Body of pancreas (tissue), 4 donors: ENCODE measurements around the gene GNG12. TPM values are rescaled to one million over a fixed set of nuclear protein-coding genes. Genes with fewer than 3 reads are reported as not detected.

Experiments
- ATAC-seq: fragments of 150-250 bp; one replicate; pipeline ENCODE4 v1.9.1; 2016
- DNase-seq, 4 donors: peaks; one replicate each; pipeline ENCODE4 v3.0.0-alpha.2; 2019
- H3K27ac ChIP-seq, 4 donors: fragments of 200-600 bp; sonication (generic); 1 replicate in 3 of 4; 2 replicates in 1 of 4; pipeline versions ENCODE4 v1.5.1 to v1.6.1; 2016 to 2019; ENCODE audit warnings: mild to moderate bottlenecking in 1 of 4, mixed read lengths in 1 of 4, moderate library complexity in 1 of 4
- H3K27me3 ChIP-seq, 2 donors: fragments of 200-600 bp; sonication (generic); one replicate each; pipeline ENCODE4 v1.6.0; 2016; ENCODE audit warnings: mild to moderate bottlenecking in 1 of 2
- H3K36me3 ChIP-seq, 2 donors: fragments of 200-600 bp; sonication (generic); replicated peaks in 1 of 2; 2 replicates each; pipeline ENCODE4 v1.5.1; 2016; ENCODE audit warnings: low read depth in 2 of 2; ENCODE audit not compliant: insufficient read depth in 1 of 2
- H3K4me1 ChIP-seq: fragments of 200-600 bp; sonication (generic); one replicate; pipeline ENCODE4 v1.6.0; 2016
- H3K4me3 ChIP-seq, 2 donors: fragments of 200-600 bp; sonication (generic); 1 replicate in 1 of 2; 2 replicates in 1 of 2; pipeline ENCODE4 v1.5.1; 2016 to 2019
- H3K9me3 ChIP-seq, 3 donors: fragments of 200-600 bp; sonication (generic); 1 replicate in 2 of 3; 2 replicates in 1 of 3; pipeline ENCODE4 v1.5.1; 2016
- CTCF ChIP-seq, 7 experiments: fragments of 450-650 bp in 4 of 7; fragments of 200-600 bp in 3 of 7; sonication (generic) in 3 of 7; IDR thresholded peaks; one replicate each; pipeline ENCODE4 v1.5.1; 2016 to 2019; ENCODE audit warnings: antibody characterized with exemption in 7 of 7
- POLR2A ChIP-seq, 3 donors: fragments of 450-650 bp; IDR thresholded peaks; one replicate each; pipeline ENCODE4 v1.6.1; 2016; ENCODE audit warnings: antibody characterized with exemption in 3 of 3, mild to moderate bottlenecking in 2 of 3
- WGBS, 2 donors: methylation state at CpG; one replicate each; pipeline ENCODE4 v1.1.5; 2017; 5-methylcytosine and 5-hydroxymethylcytosine counted together
- intact Hi-C: fragments of 100-400 bp; cut with DNase I; formaldehyde crosslinking; loops from one replicate; pipeline ENCODE4 v1.15.1; 2023
- total RNA-seq, 2 donors: library from RNA; depleted of rRNA; stranded (reverse); fragments of >200 nt; gene quantifications; one replicate each; pipeline ENCODE4 v1.1.0, GENCODE V29; 2016

Gene GNG12
- total RNA-seq, 2 donors from 2014 or later: 26.4 to 42.3 TPM

- no peak for TF ChIP-seq POLR2A (IDR thresholded peaks at IDR 0.05)
- TF ChIP-seq CTCF (IDR thresholded peaks at IDR 0.05): no peak
- Histone ChIP-seq H3K36me3 (no peaks in the 10 kb centered on the region), H3K9me3 (no peaks in the 10 kb centered on the region), H3K27ac (no peak overlapping the region), H3K4me1 (peaks cover 18% of the 10 kb centered on the region), H3K4me3 (no peak overlapping the region), H3K27me3 (no peaks in the 10 kb centered on the region)
- intact Hi-C loops: loop anchor here (5.0 kb wide), 1 partner anchor 224 kb away; no protein-coding TSS in a partner anchor
- ATAC-seq (no peak), DNase-seq (no peak)
- 83 to 84% methylated on average over 3 to 4 of the region's 4 CpGs for WGBS, 2 donors
Observed at GRCh38 chr1:67761730-67762129, 71.5 kb downstream of the GNG12 start.

DNA sequence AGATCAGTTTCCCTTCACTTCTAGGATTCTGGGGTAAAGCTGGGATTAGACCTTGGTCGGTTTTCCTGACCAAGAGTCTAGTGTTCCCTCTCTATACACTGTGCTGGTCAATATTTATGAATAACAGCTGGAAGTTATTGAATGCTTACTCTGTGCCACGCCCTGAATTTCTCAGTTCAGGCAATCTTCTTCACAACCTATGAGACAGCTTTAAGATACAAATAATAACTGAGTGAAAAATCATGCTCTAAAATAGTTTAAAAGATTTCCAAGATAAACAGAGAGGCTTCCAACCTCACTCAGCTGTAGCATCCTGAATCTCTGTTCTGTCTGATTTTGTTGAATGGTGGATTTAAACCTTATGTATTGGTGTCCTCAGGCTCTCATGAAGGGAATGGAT is 72.2 kb downstream of the GNG12 start:
- Histone ChIP-seq H3K27ac (no peak overlapping the region), H3K9me3 (no peaks in the 10 kb centered on the region), H3K27me3 (no peaks in the 10 kb centered on the region), H3K4me3 (no peak overlapping the region), H3K4me1 (peaks cover 12% of the 10 kb centered on the region), H3K36me3 (no peaks in the 10 kb centered on the region)
- 68 to 69% methylated on average over 2 of the region's 2 CpGs for WGBS, 2 donors
- intact Hi-C loops: loop anchor here (5.0 kb wide), 1 partner anchor 224 kb away; no protein-coding TSS in a partner anchor
- no peak for ATAC-seq
- TF ChIP-seq POLR2A (IDR thresholded peaks at IDR 0.05) (no peak), CTCF (IDR thresholded peaks at IDR 0.05) (no peak)
- DNase-seq: no peak

- Histone ChIP-seq H3K4me3 (no peak overlapping the region), H3K27ac (peak overlapping the region; percentile 46 to 81 (median 68)), H3K4me1 (peaks cover 12% of the 10 kb centered on the region), H3K9me3 (no peaks in the 10 kb centered on the region), H3K27me3 (no peaks in the 10 kb centered on the region), H3K36me3 (no peaks in the 10 kb centered on the region)
- DNase-seq (peak; percentile 66 to 86 (median 78)), ATAC-seq (peak; percentile 94)
- TF ChIP-seq CTCF (IDR thresholded peaks at IDR 0.05): peak; percentile 58 to 91 (median 85)
- TF ChIP-seq POLR2A (IDR thresholded peaks at IDR 0.05): no peak
- 21 to 24% methylated on average over 14 of the region's 14 CpGs for WGBS, 2 donors
- intact Hi-C loops: loop anchor here (5.0 kb wide), 1 partner anchor 223 kb away; no protein-coding TSS in a partner anchor
Observed at GRCh38 chr1:67760030-67760821, 73.0 kb downstream of the GNG12 start.

- DNase-seq (no peak), ATAC-seq (no peak)
- TF ChIP-seq POLR2A (IDR thresholded peaks at IDR 0.05) (no peak), CTCF (IDR thresholded peaks at IDR 0.05) (no peak)
- H3K4me1 ChIP-seq: peaks cover 12% of the 10 kb centered on the region
- no peaks in the 10 kb centered on the region for H3K36me3 ChIP-seq
- H3K27ac ChIP-seq: peak overlapping the region; percentile 46 to 81 (median 68)
- intact Hi-C loops: loop anchor here (5.0 to 10.0 kb wide), 2 partner anchors 195 to 222 kb away; no protein-coding TSS in a partner anchor
- H3K9me3 ChIP-seq: no peaks in the 10 kb centered on the region
- no peaks in the 10 kb centered on the region for H3K27me3 ChIP-seq
- no peak overlapping the region for H3K4me3 ChIP-seq
Observed at GRCh38 chr1:67759692-67760029, 73.6 kb downstream of the GNG12 start.
